HCT116 (cell line): Measurements from ENCODE around the gene PCLO.

Experiments used
- ATF3 ChIP-seq: IDR thresholded peaks from 2 replicates; pipeline ENCODE4 v1.6.1; 2012
- CBX3 ChIP-seq: IDR thresholded peaks from 2 replicates; pipeline ENCODE4 v1.6.1; 2012; ENCODE audit warnings: low read depth
- CEBPB ChIP-seq: IDR thresholded peaks from 2 replicates; pipeline ENCODE4 v1.6.1; 2012; ENCODE audit warnings: low read depth
- CTCF ChIP-seq, 3 experiments: fragments of 200-600 bp in 1 of 3; sonication (generic) in 1 of 3; IDR thresholded peaks in 2 of 3; conservative IDR thresholded peaks in 1 of 3; 2 replicates each; pipeline ENCODE4 v1.5.1; 2012 to 2017; ENCODE audit warnings: low read depth in 2 of 3, low read length in 2 of 3, antibody characterized with exemption in 1 of 3, borderline replicate concordance in 1 of 3, control low read depth in 1 of 3, mild to moderate bottlenecking in 1 of 3, mixed read lengths in 1 of 3, mixed run types in 1 of 3, moderate library complexity in 1 of 3; ENCODE audit not compliant: insufficient read depth in 1 of 3
- EZH2phosphoT487 ChIP-seq: fragments of 200-600 bp; IDR thresholded peaks from 2 replicates; pipeline ENCODE4 v1.6.1; 2018; ENCODE audit warnings: antibody characterized with exemption, borderline replicate concordance
- FOSL1 ChIP-seq: IDR thresholded peaks from 2 replicates; pipeline ENCODE4 v1.6.1; 2012; ENCODE audit warnings: low read depth
- MAX ChIP-seq: IDR thresholded peaks from 2 replicates; pipeline ENCODE4 v1.6.1; 2012
- POLR2A ChIP-seq: IDR thresholded peaks from 2 replicates; pipeline ENCODE4 v1.7.0; 2011; ENCODE audit warnings: borderline replicate concordance; ENCODE audit not compliant: insufficient read depth, insufficient read length; ENCODE audit errors: extremely low read depth
- POLR2AphosphoS5 ChIP-seq: IDR thresholded peaks from 2 replicates; pipeline ENCODE4 v1.6.1; 2011; ENCODE audit warnings: mild to moderate bottlenecking, low read depth, low read length, moderate library complexity
- REST ChIP-seq: IDR thresholded peaks from 2 replicates; pipeline ENCODE4 v1.6.1; 2012; ENCODE audit warnings: low read depth
- TCF7L2 ChIP-seq: IDR thresholded peaks from 2 replicates; pipeline ENCODE4 v1.7.0; 2011; ENCODE audit warnings: borderline replicate concordance, inconsistent platforms; ENCODE audit not compliant: insufficient read depth, insufficient read length; ENCODE audit errors: extremely low read depth
- ZFX ChIP-seq: fragments of 450-650 bp; IDR thresholded peaks from 2 replicates; pipeline ENCODE4 v1.6.1; 2017

- no peak for TF ChIP-seq CTCF (IDR thresholded peaks at IDR 0.05 in 2 of 3, conservative IDR thresholded peaks at IDR 0.05 in 1 of 3; ENCODE audit: borderline replicate concordance in 1 of 3, insufficient read depth in 1 of 3, low read depth in 2 of 3, low read length in 2 of 3)
- no peak for TF ChIP-seq TCF7L2
- TF ChIP-seq ZFX: no peak
- no peak for TF ChIP-seq REST
- no peak for TF ChIP-seq EZH2phosphoT487
- TF ChIP-seq POLR2AphosphoS5: no peak
- no peak for TF ChIP-seq ATF3
- no peak for TF ChIP-seq POLR2A
- TF ChIP-seq MAX: no peak
- no peak for TF ChIP-seq CBX3
- no peak for TF ChIP-seq FOSL1
- TF ChIP-seq CEBPB: no peak
These were observed 416.9 kb downstream of the PCLO start for GRCh38 chr7:82745820-82746219.
